Ovary (tissue), 9 donors: Measurements from ENCODE around the gene ADAMTSL3. TPM values are rescaled to one million over a fixed set of nuclear protein-coding genes. Genes with fewer than 3 reads are reported as not detected.
"Not testable (repeated sequence)": the region's sequence is repeated elsewhere in the genome, so short reads cannot be mapped to it uniquely, and the experiment has no call there.

Experiments
- DNase-seq, 5 donors: peaks; one replicate each; pipeline ENCODE4 v3.0.0-alpha.2; 2019 to 2020
- H3K27ac ChIP-seq, 2 donors: fragments of 200-600 bp; one replicate each; pipeline versions ENCODE4 v1.5.1 to v1.8.0; 2019 to 2022
- H3K27me3 ChIP-seq: fragments of 200-600 bp; one replicate; pipeline ENCODE4 v1.8.0; 2022
- H3K36me3 ChIP-seq: fragments of 200-600 bp; sonication (generic); one replicate; pipeline ENCODE4 v1.5.1; 2019
- H3K4me1 ChIP-seq: one replicate; pipeline ENCODE4 v1.8.1; 2013; ENCODE audit warnings: mild to moderate bottlenecking, moderate library complexity; ENCODE audit not compliant: insufficient read depth
- H3K4me3 ChIP-seq: fragments of 200-600 bp; sonication (generic); one replicate; pipeline ENCODE4 v1.5.1; 2017
- H3K9me3 ChIP-seq, 2 donors: fragments of 200-600 bp in 1 of 2; sonication (generic) in 1 of 2; one replicate each; pipeline versions ENCODE4 v1.5.1 to v1.8.1; 2013 to 2019; ENCODE audit warnings: mild to moderate bottlenecking in 1 of 2, moderate library complexity in 1 of 2
- EP300 ChIP-seq: sonication (generic); formaldehyde crosslinking; IDR thresholded peaks from one replicate; pipeline ENCODE4 v1.6.1; 2017; ENCODE audit warnings: antibody characterized with exemption
- POLR2A ChIP-seq: fragments of 450-650 bp; IDR thresholded peaks from one replicate; pipeline ENCODE4 v1.6.1; 2017; ENCODE audit warnings: antibody characterized with exemption, mild to moderate bottlenecking, moderate library complexity
- WGBS, 3 donors: extraction: QIAGEN DNeasy Blood & Tissue Kit in 1 of 3; methylation state at CpG; one replicate each; pipeline versions ENCODE4 v1.1.5 to v1.1.7; 2013 to 2017; 5-methylcytosine and 5-hydroxymethylcytosine counted together
- intact Hi-C, 4 donors: fragments of 100-400 bp; cut with DNase I; formaldehyde crosslinking; loops; one replicate each; pipeline versions ENCODE4 v1.11.0 to v1.15.1; 2022 to 2023
- polyA plus RNA-seq, 2 donors: library from polyadenylated mRNA; stranded (reverse); fragments of 200-250 nt in 1 of 2; fragments of 350-450 nt in 1 of 2; fragmentation: Illumina TruSeq in 1 of 2; extraction: RNeasy Lipid Tissue Mini Kit (QIAGEN cat#74804) in 1 of 2; gene quantifications; one replicate each; pipeline ENCODE4 v1.2.3, GENCODE V29; 2013 to 2014
- small RNA-seq: library from RNA; depleted of rRNA; stranded (forward); fragments of <200 nt; gene quantifications from one replicate; pipeline ENCODE3, GENCODE V24; 2016
- total RNA-seq, 7 donors: library from RNA; depleted of rRNA in 2 of 7; stranded (reverse); fragments of >200 nt in 2 of 7; fragmentation: NEBNext Ultra II Directional in 3 of 7; extraction: Animal tissue kit (Norgen Biotek cat#: 25700) in 3 of 7; gene quantifications; one replicate each; pipeline versions ENCODE4 v1.1.0 to v1.2.4, GENCODE V29; 2016 to 2023
- TF ChIP-seq, protein P1 (sequence below), 3 donors: fragments of 450-650 bp in 2 of 3; fragments of 200-600 bp in 1 of 3; IDR thresholded peaks; one replicate each; pipeline versions ENCODE4 v1.5.1 to v1.8.0; 2016 to 2022; ENCODE audit warnings: antibody characterized with exemption in 3 of 3, mild to moderate bottlenecking in 1 of 3
- donor health status: DM: no; HTN: no; CAD: no; lungs with moderate emphysema.
- donor health status: DM: no; HTN: no; CAD: no.
- donor health status: Bipolar disorder and iron deficiency.
- donor health status: DM: yes; HTN: yes; CAD: no.
- donor health status: DM: no; HTN: no; CAD: no.
- donor health status: DM: yes; HTN: yes; CAD: no.

The ADAMTSL3 gene
- total and polyA plus RNA-seq, 9 donors = 0.96 to 9.0 (median 3.7) TPM

DNA sequence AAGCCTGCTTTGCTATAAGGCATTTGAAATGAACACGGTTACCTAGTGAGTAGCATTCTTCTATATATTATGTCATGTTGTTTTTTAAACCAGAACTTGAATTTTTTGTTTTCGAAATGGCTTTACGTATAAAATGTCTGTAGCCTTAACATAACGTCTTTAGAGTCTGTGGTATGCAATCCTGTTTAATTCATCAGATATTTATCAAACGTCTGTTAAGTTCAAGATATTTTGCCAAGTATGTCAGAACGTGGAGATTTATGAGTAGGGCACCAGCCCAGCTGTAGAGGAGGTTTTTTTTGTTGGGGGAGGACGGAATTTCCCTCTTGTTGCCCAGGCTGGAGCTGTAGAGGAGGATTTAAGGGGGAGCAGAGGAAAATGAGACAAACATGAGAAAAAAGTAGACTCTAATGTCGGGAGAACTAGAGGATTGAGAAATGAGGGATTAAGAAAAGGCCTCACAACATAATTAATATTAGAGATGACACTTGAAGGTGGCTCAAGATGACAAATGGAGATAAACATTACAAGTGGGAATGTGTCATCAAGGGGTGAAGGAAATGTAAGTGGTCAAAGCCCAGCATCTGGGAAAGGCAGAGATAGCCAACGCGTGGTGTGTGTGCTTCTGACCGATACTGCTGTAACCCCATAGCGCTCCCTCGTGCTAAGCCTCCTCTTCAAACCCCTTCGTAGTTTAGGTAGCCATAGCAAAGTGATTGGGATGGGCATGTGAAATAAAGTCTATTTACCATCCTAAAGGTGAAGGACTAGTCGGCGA, 427.7 kb downstream of the ADAMTSL3 start:
- TF ChIP-seq, protein P1, sequence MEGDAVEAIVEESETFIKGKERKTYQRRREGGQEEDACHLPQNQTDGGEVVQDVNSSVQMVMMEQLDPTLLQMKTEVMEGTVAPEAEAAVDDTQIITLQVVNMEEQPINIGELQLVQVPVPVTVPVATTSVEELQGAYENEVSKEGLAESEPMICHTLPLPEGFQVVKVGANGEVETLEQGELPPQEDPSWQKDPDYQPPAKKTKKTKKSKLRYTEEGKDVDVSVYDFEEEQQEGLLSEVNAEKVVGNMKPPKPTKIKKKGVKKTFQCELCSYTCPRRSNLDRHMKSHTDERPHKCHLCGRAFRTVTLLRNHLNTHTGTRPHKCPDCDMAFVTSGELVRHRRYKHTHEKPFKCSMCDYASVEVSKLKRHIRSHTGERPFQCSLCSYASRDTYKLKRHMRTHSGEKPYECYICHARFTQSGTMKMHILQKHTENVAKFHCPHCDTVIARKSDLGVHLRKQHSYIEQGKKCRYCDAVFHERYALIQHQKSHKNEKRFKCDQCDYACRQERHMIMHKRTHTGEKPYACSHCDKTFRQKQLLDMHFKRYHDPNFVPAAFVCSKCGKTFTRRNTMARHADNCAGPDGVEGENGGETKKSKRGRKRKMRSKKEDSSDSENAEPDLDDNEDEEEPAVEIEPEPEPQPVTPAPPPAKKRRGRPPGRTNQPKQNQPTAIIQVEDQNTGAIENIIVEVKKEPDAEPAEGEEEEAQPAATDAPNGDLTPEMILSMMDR (IDR thresholded peaks at IDR 0.05) = no peak
- no peak for TF ChIP-seq EP300
- no peak for TF ChIP-seq POLR2A
- WGBS, 3 donors = 70 to 78% (median 71%) methylated on average over 16 of the region's 16 CpGs
- no peaks in the 10 kb centered on the region for H3K9me3 ChIP-seq
- intact Hi-C loops = no loop called here
- no peak overlapping the region for H3K4me3 ChIP-seq
- H3K36me3 ChIP-seq = no peaks in the 10 kb centered on the region
- H3K27ac ChIP-seq = no peak overlapping the region
- no peaks in the 10 kb centered on the region for H3K4me1 ChIP-seq
- DNase-seq = no peak
- no peaks in the 10 kb centered on the region for H3K27me3 ChIP-seq

DNA sequence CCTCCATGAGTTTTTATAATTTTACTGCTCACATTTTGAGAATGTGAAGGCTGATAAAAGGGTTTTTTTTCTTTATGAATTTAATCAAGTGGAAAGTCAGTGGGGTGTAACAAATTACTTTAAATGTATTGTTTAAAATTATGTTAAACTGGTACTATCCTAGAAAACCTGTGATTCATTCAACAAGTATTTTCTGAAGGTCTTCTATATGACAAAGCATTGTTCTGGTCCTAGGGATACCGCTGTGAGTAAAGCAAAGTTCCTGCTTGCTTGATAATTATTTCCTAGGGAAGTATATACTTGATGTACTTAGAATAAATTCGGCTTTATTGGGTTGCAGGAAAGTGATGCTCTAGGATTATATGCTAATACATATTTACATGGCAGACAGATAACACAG, 428.8 kb downstream of the ADAMTSL3 start:
- H3K27ac ChIP-seq = no peak overlapping the region
- TF ChIP-seq, protein P1 (IDR thresholded peaks at IDR 0.05) = no peak
- TF ChIP-seq POLR2A (no peak), EP300 (no peak)
- 83 to 88% (median 85%) methylated on average over 2 of the region's 2 CpGs for WGBS, 3 donors
- no peak overlapping the region for H3K4me3 ChIP-seq
- no peaks in the 10 kb centered on the region for H3K4me1 ChIP-seq
- no peaks in the 10 kb centered on the region for H3K9me3 ChIP-seq
- intact Hi-C loops = no loop called here
- no peaks in the 10 kb centered on the region for H3K27me3 ChIP-seq
- H3K36me3 ChIP-seq = no peaks in the 10 kb centered on the region
- DNase-seq = no peak

GRCh38 chr15:84086071-84086470, 432.1 kb downstream of the ADAMTSL3 start:
- H3K4me1 ChIP-seq, DNase-seq, H3K27ac ChIP-seq, H3K36me3 ChIP-seq, H3K9me3 ChIP-seq, H3K27me3 ChIP-seq, intact Hi-C loops, H3K4me3 ChIP-seq: not testable (repeated sequence)
- 40 to 57% (median 43%) methylated on average over 3 of the region's 3 CpGs for WGBS, 3 donors

Small RNAs within 50 kb of the gene (small RNA-seq; reads per million reads assigned to genes)
- gene RNU6-1339P (not detected), gene RNU6-401P (not detected)

Other genes with a start within 250 kb of the ADAMTSL3 start
- gene SH3GL3, start 206.8 kb upstream of the ADAMTSL3 start, total RNA-seq = 1 to 10 TPM in 1 of 7 donors, under 1 TPM in 5, not detected in 1; 0.25 to 1.7 (median 0.51) TPM
- gene SH3GL3, start 206.8 kb upstream of the ADAMTSL3 start, polyA plus RNA-seq = 1 to 10 TPM in 1 of 2 donors, under 1 TPM in 1; 0.41 to 4.9 TPM